A673 (cell line): ENCODE results near the gene RFFL. TPM values are rescaled to one million over a fixed set of nuclear protein-coding genes. Genes with fewer than 3 reads are reported as not detected.

ENCODE experiments used
- BruUV-seq: library from RNA; stranded (reverse); fragments of 400-500 nt; replicated peaks from 2 replicates; lab custom pipeline; 2021; lab: Mats Ljungman, UMichigan
- CTCF ChIA-PET: fragments of 300-600 bp; sonication (Branson Sonifier 250); formaldehyde crosslinking; loops from one replicate; lab custom pipeline; 2022; ENCODE audit warnings: antibody characterized with exemption; lab: Charles Lee
- POLR2A ChIA-PET: fragments of 300-600 bp; sonication (Branson Sonifier 250); formaldehyde crosslinking; loops from one replicate; lab custom pipeline; 2022; ENCODE audit warnings: antibody characterized with exemption; ENCODE audit not compliant: low non-redundant PET; lab: Charles Lee
- DNase-seq: peaks from one replicate; pipeline ENCODE4 v3.0.0-alpha.2; 2015; ENCODE audit warnings: low spot score
- H3K27ac ChIP-seq: fragments of 200-600 bp; sonication (generic); 2 replicates; pipeline ENCODE4 v1.5.1; 2016; ENCODE audit warnings: mixed run types, low read depth, mild to moderate bottlenecking, mixed read lengths, antibody characterized with exemption, low read length; ENCODE audit not compliant: poor library complexity, severe bottlenecking
- H3K27me3 ChIP-seq: fragments of 200-600 bp; sonication (generic); replicated peaks from 2 replicates; pipeline ENCODE4 v1.6.1; 2017; ENCODE audit warnings: mixed run types, low read depth, mild to moderate bottlenecking, mixed read lengths, antibody characterized with exemption, low read length; ENCODE audit not compliant: insufficient read depth, poor library complexity
- H3K36me3 ChIP-seq: fragments of 200-600 bp; sonication (generic); 2 replicates; pipeline ENCODE4 v1.6.1; 2016; ENCODE audit warnings: mixed run types, mild to moderate bottlenecking, mixed read lengths, antibody characterized with exemption, low read length; ENCODE audit not compliant: insufficient read depth, poor library complexity, severe bottlenecking
- H3K4me1 ChIP-seq: fragments of 200-600 bp; sonication (generic); 2 replicates; pipeline ENCODE4 v1.6.1; 2017; ENCODE audit warnings: mixed run types, mild to moderate bottlenecking, mixed read lengths, antibody characterized with exemption, low read length; ENCODE audit not compliant: insufficient read depth, poor library complexity, severe bottlenecking
- H3K4me3 ChIP-seq: fragments of 200-600 bp; sonication (generic); 2 replicates; pipeline ENCODE4 v1.5.1; 2016; ENCODE audit warnings: low read depth, mixed run types, mild to moderate bottlenecking, mixed read lengths, low read length; ENCODE audit not compliant: poor library complexity, severe bottlenecking
- H3K9me3 ChIP-seq: fragments of 200-600 bp; sonication (generic); 2 replicates; pipeline ENCODE4 v1.6.1; 2016; ENCODE audit warnings: mixed run types, low read depth, mild to moderate bottlenecking, mixed read lengths, antibody characterized with exemption, low read length; ENCODE audit not compliant: poor library complexity, severe bottlenecking
- EZH2 ChIP-seq: fragments of 200-600 bp; sonication (generic); IDR thresholded peaks from 2 replicates; pipeline ENCODE4 v1.6.1; 2017; ENCODE audit warnings: borderline replicate concordance, low read depth, mild to moderate bottlenecking, mixed read lengths, antibody characterized with exemption, low read length; ENCODE audit not compliant: poor library complexity, severe bottlenecking
- intact Hi-C: fragments of 100-400 bp; cut with micrococcal nuclease; formaldehyde crosslinking; loops from one replicate; pipeline ENCODE4 v1.10.0; 2022; ENCODE audit not compliant: unreplicated experiment
- total RNA-seq: library from RNA; stranded (reverse); gene quantifications from 2 replicates; pipeline ENCODE4 v1.2.3, GENCODE V29; 2021
- TF ChIP-seq, protein P1 (sequence below): fragments of 300-800, 200-600 bp; sonication (generic); conservative IDR thresholded peaks from 2 replicates; pipeline ENCODE4 v1.5.1; 2017; ENCODE audit warnings: low read depth, mild to moderate bottlenecking, antibody characterized with exemption, low read length, moderate library complexity, mixed read lengths

RFFL gene
- total RNA-seq, 1 experiment from 2014 or later, result 10.5 TPM

DNA sequence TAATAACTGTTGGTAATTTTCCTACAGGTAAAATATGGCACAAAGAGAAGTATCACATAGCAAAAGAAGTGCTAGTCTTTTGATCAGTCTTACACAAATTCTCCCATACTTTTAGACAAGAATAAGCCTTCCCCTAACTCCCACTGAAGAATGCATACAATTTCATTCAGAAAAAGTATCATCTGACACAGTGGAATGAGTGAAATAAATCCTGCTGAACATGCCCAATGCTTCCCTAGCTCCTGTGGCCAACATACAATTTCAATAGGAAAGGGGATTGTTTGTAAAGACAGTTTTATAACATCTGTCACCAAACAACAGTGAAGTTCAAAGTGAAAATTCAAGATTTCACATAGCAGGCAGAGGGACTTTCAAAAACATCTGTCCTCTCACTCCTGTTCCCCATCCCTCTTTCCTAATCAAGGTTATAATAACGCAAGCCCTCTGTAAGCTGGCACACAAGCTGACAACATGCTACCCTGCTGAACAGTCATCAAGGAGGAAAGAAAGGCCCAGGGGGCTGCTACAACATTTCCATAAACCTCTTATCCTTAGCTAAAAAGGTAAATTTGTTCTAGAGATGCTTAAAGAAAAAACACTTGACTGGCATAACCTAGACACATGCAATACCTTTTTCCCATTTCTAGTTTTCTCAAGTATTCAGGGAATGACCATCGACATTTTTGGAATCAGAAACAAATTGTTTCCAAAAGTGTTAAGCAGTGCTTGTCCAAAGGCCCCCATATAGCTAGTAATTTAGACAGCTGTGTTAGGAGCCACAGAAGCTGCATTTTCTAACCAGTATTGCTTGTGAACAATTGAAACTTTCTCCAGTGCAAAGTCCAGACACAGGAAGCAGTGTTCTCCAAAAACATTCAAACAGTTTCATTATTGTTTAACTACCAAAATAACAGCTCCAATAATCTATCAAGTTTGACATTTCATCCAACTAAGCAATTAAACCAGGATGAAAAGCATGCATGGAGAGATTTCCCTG, 11.5 kb upstream of the RFFL start:
- intact Hi-C loops, result no loop called here

DNA sequence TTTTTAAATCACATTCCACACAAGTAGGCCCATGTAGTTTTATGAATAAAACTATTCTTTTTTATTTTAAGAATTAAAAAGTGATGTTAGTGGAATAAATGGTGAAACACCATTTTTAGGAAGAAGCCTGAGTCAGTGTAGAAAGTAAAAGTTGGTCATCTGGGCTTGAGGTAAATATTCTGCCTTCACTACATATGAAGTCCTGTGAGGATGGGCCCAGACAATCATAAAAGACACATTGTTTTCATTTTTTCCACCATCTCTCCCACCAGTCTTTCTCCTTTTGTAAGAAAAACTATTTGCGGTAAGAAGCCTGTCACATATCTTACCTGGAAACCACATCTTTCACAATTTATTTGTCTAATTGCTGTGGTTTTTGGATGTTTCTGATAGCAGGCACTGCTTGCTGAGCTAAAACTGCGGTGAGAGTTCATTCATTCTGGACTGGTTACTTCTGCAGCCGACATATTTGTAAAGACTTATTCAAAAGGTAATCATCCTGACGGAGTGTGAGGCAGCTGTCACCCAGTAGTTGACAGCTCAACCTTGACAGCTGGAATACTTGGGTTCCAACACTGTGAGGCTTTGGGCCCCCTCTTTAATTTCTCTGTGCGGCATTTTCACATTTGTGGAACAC, 10.6 kb upstream of the RFFL start:
- ChIA-PET CTCF (no interaction called here), POLR2A (no interaction called here)
- H3K27me3 ChIP-seq, result no peaks in the 10 kb centered on the region
- TF ChIP-seq EZH2, result no peak
- TF ChIP-seq, protein P1, sequence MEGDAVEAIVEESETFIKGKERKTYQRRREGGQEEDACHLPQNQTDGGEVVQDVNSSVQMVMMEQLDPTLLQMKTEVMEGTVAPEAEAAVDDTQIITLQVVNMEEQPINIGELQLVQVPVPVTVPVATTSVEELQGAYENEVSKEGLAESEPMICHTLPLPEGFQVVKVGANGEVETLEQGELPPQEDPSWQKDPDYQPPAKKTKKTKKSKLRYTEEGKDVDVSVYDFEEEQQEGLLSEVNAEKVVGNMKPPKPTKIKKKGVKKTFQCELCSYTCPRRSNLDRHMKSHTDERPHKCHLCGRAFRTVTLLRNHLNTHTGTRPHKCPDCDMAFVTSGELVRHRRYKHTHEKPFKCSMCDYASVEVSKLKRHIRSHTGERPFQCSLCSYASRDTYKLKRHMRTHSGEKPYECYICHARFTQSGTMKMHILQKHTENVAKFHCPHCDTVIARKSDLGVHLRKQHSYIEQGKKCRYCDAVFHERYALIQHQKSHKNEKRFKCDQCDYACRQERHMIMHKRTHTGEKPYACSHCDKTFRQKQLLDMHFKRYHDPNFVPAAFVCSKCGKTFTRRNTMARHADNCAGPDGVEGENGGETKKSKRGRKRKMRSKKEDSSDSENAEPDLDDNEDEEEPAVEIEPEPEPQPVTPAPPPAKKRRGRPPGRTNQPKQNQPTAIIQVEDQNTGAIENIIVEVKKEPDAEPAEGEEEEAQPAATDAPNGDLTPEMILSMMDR, result no peak
- no TSS peak for BruUV-seq
- no peaks in the 10 kb centered on the region for H3K4me1 ChIP-seq
- H3K36me3 ChIP-seq, result no peaks in the 10 kb centered on the region
- intact Hi-C loops, result no loop called here
- H3K27ac ChIP-seq, result no peak overlapping the region
- no peak overlapping the region for H3K4me3 ChIP-seq
- H3K9me3 ChIP-seq, result no peaks in the 10 kb centered on the region
- no peak for DNase-seq

More for the DNA sequence above, 11.5 kb upstream of the RFFL start:
- H3K4me3 ChIP-seq, result no peak overlapping the region
- ChIA-PET CTCF (no interaction called here), POLR2A (no interaction called here)
- no peaks in the 10 kb centered on the region for H3K27me3 ChIP-seq
- H3K36me3 ChIP-seq, result no peaks in the 10 kb centered on the region
- no peaks in the 10 kb centered on the region for H3K9me3 ChIP-seq
- no TSS peak for BruUV-seq
- TF ChIP-seq, protein P1, result no peak
- no peak for TF ChIP-seq EZH2
- no peaks in the 10 kb centered on the region for H3K4me1 ChIP-seq
- no peak for DNase-seq
- no peak overlapping the region for H3K27ac ChIP-seq

DNA sequence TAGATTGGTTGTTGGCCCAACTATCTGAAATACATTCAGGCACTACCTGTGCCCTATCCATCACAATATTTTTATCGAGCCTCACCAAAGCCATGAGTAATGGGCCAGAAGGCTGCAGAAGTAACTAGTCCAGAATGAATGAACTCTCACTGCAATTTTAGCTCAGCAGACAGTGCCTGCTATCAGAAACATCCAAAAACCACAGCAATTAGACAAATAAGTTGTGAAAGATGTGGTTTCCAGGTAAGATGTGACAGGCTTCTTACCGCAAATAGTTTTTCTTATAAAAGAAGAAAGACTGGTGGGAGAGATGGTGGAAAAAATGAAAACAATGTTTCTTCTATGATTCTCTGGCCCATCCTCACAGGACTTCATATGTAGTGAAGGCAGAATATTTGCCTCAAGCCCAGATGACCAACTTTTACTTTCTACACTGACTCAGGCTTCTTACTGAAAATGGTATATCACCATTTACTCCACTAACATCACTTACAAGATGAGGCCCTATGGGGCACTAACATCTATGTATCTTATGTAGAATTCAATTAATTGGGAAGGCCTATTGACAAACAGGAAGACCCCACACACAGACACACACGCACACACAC, 9.8 kb upstream of the RFFL start:
- TF ChIP-seq EZH2, result no peak
- TF ChIP-seq, protein P1, result no peak
- Histone ChIP-seq H3K27ac (no peak overlapping the region), H3K9me3 (no peaks in the 10 kb centered on the region), H3K36me3 (no peaks in the 10 kb centered on the region), H3K4me1 (no peaks in the 10 kb centered on the region), H3K4me3 (no peak overlapping the region), H3K27me3 (no peaks in the 10 kb centered on the region)
- ChIA-PET CTCF (no interaction called here), POLR2A (no interaction called here)
- BruUV-seq, result no TSS peak
- intact Hi-C loops, result no loop called here
- no peak for DNase-seq
